OCI-M2 (cell line): Measurements from ENCODE around the gene PTGIS.

Experiments used
- DNase-seq: peaks from one replicate; lab custom pipeline; 2025; ENCODE audit not compliant: unreplicated experiment; lab: John Stamatoyannopoulos, UW

The PTGIS gene

GRCh38 chr20:49501917-49502316, 66.0 kb downstream of the PTGIS start:
- DNase-seq: no peak

- no peak for DNase-seq
These were observed 70.6 kb downstream of the PTGIS start for GRCh38 chr20:49497398-49497669.

- no peak for DNase-seq
These were observed 71.2 kb downstream of the PTGIS start for GRCh38 chr20:49496553-49497397.

GRCh38 chr20:49496043-49496442, 71.9 kb downstream of the PTGIS start:
- DNase-seq: no peak

- DNase-seq: no peak
These were observed 77.2 kb downstream of the PTGIS start for GRCh38 chr20:49490689-49491088.

- no peak for DNase-seq
These were observed 78.2 kb downstream of the PTGIS start for GRCh38 chr20:49489688-49490087.

GRCh38 chr20:49486064-49486463, 81.9 kb downstream of the PTGIS start:
- DNase-seq: no peak

- no peak for DNase-seq
These were observed 82.4 kb downstream of the PTGIS start for GRCh38 chr20:49485563-49485962.

GRCh38 chr20:49484180-49485140, 83.5 kb downstream of the PTGIS start:
- no peak for DNase-seq

- no peak for DNase-seq
These were observed 84.2 kb downstream of the PTGIS start for GRCh38 chr20:49483696-49484123.

GRCh38 chr20:49483018-49483695, 84.8 kb downstream of the PTGIS start:
- no peak for DNase-seq

- no peak for DNase-seq
These were observed 85.3 kb downstream of the PTGIS start, which contains the start of gene KCNB1 for GRCh38 chr20:49482621-49483017. TSS of gene KCNB1 (minus strand) at chr20:49482668. CDS start at chr20:49482480, 188 bp downstream.

- DNase-seq: no peak
These were observed 85.8 kb downstream of the PTGIS start for GRCh38 chr20:49482173-49482572.

- DNase-seq: no peak
These were observed 86.8 kb downstream of the PTGIS start for GRCh38 chr20:49481116-49481515.

GRCh38 chr20:49480236-49480635, 87.7 kb downstream of the PTGIS start:
- DNase-seq: no peak

- DNase-seq: no peak
These were observed 88.2 kb downstream of the PTGIS start for GRCh38 chr20:49479785-49480184.

GRCh38 chr20:49478754-49479689, 88.9 kb downstream of the PTGIS start:
- no peak for DNase-seq

- no peak for DNase-seq
These were observed 89.7 kb downstream of the PTGIS start for GRCh38 chr20:49478266-49478665.

GRCh38 chr20:49477200-49477599, 90.7 kb downstream of the PTGIS start:
- no peak for DNase-seq

GRCh38 chr20:49476016-49476355, 92.0 kb downstream of the PTGIS start:
- no peak for DNase-seq
